GM23248 (cell line): ENCODE data around the gene HEXIM1. TPM values are rescaled to one million over a fixed set of nuclear protein-coding genes. Genes with fewer than 3 reads are reported as not detected.

Source experiments
- DNase-seq: peaks from one replicate; pipeline ENCODE4 v3.0.0-alpha.2; 2015
- H2AFZ ChIP-seq: fragments of 200-600 bp; sonication (generic); 2 replicates; pipeline ENCODE4 v1.6.1; 2016; ENCODE audit warnings: antibody characterized with exemption
- H3F3A ChIP-seq: fragments of 200-600 bp; sonication (generic); 2 replicates; pipeline ENCODE4 v1.6.1; 2016; ENCODE audit warnings: mild to moderate bottlenecking, antibody characterized with exemption, mixed run types; ENCODE audit not compliant: insufficient read depth
- H3K27ac ChIP-seq: fragments of 200-600 bp; sonication (generic); 2 replicates; pipeline ENCODE4 v1.5.1; 2016; ENCODE audit warnings: mild to moderate bottlenecking
- H3K27me3 ChIP-seq: fragments of 200-600 bp; sonication (generic); replicated peaks from 2 replicates; pipeline ENCODE4 v1.6.1; 2016; ENCODE audit warnings: mild to moderate bottlenecking; ENCODE audit not compliant: insufficient read depth
- H3K36me3 ChIP-seq: fragments of 200-600 bp; sonication (generic); 2 replicates; pipeline ENCODE4 v1.6.1; 2016; ENCODE audit warnings: low read depth, mild to moderate bottlenecking
- H3K4me1 ChIP-seq: fragments of 200-600 bp; sonication (generic); 2 replicates; pipeline ENCODE4 v1.6.1; 2016; ENCODE audit warnings: mild to moderate bottlenecking; ENCODE audit not compliant: insufficient read depth
- H3K4me2 ChIP-seq: fragments of 200-600 bp; sonication (generic); one replicate; pipeline ENCODE4 v1.6.1; 2016; ENCODE audit warnings: mild to moderate bottlenecking; ENCODE audit not compliant: unreplicated experiment
- H3K4me3 ChIP-seq: fragments of 200-600 bp; sonication (generic); 2 replicates; pipeline ENCODE4 v1.5.1; 2016; ENCODE audit warnings: mild to moderate bottlenecking
- H3K79me2 ChIP-seq: fragments of 200-600 bp; sonication (generic); 2 replicates; pipeline ENCODE4 v1.6.1; 2016; ENCODE audit warnings: mild to moderate bottlenecking; ENCODE audit not compliant: insufficient read depth
- H3K9ac ChIP-seq: fragments of 200-600 bp; sonication (generic); 2 replicates; pipeline ENCODE4 v1.6.1; 2016; ENCODE audit warnings: mild to moderate bottlenecking
- H3K9me2 ChIP-seq: fragments of 200-600 bp; sonication (generic); 2 replicates; pipeline ENCODE4 v1.6.1; 2016; ENCODE audit warnings: mixed run types, mild to moderate bottlenecking, moderate library complexity; ENCODE audit not compliant: insufficient read depth
- H3K9me3 ChIP-seq: fragments of 200-600 bp; sonication (generic); one replicate; pipeline ENCODE4 v1.6.1; 2017; ENCODE audit warnings: low read depth
- H4K20me1 ChIP-seq: fragments of 200-600 bp; sonication (generic); 2 replicates; pipeline ENCODE4 v1.6.0; 2016; ENCODE audit not compliant: insufficient read depth
- EZH2 ChIP-seq: fragments of 200-600 bp; sonication (generic); IDR thresholded peaks from 2 replicates; pipeline ENCODE4 v1.6.1; 2018; ENCODE audit warnings: antibody characterized with exemption, mild to moderate bottlenecking; ENCODE audit not compliant: insufficient read depth, poor library complexity, severe bottlenecking
- EZH2phosphoT487 ChIP-seq: fragments of 200-600 bp; sonication (generic); IDR thresholded peaks from 2 replicates; pipeline ENCODE4 v1.6.1; 2018; ENCODE audit warnings: antibody characterized with exemption, moderate library complexity, mild to moderate bottlenecking, low read depth; ENCODE audit not compliant: insufficient read depth
- WGBS, 2 experiments: methylation state at CpG; one replicate each; pipeline ENCODE4 v1.1.6; 2015 to 2017; ENCODE audit warnings: low lambda C conversion rate in 2 of 2, low coverage in 1 of 2; ENCODE audit errors: missing lambda C conversion rate in 2 of 2; 5-methylcytosine and 5-hydroxymethylcytosine counted together
- in situ Hi-C: fragments of 300-500 bp; cut with MboI; formaldehyde crosslinking; loops from 2 replicates; pipeline ENCODE4 v1.15.0; 2020
- polyA plus RNA-seq: library from polyadenylated mRNA; unstranded; fragments of >200 nt; fragmentation: Nextera tagmentation; extraction: Ambion mirVana; gene quantifications from 2 replicates; pipeline ENCODE4 v1.2.1, GENCODE V29; 2016
- total RNA-seq: library from RNA; depleted of rRNA; stranded (reverse); fragments of >200 nt; shearing (Covaris generic); gene quantifications from 2 replicates; pipeline ENCODE4 v1.2.3, GENCODE V29; 2014

The HEXIM1 gene
- total and polyA plus RNA-seq, 2 experiments from 2014 or later: 10.6 to 16.2 TPM

GRCh38 chr17:45135978-45136791 lies 12.1 kb upstream of the HEXIM1 start:
- Histone ChIP-seq H3K79me2 (peaks cover 10% of the 10 kb centered on the region; the same call in 1 of the 2 replicates), H3K4me1 (peaks cover 5% of the 10 kb centered on the region; the same call in 1 of the 2 replicates), H3K27ac (no peak overlapping the region), H3K9ac (peak overlapping the region; percentile 75), H3K36me3 (no peaks in the 10 kb centered on the region), H3K9me3 (no peaks in the 10 kb centered on the region), H4K20me1 (no peaks in the 10 kb centered on the region), H3K27me3 (no peaks in the 10 kb centered on the region), H3F3A (no peaks in the 10 kb centered on the region), H3K9me2 (no peaks in the 10 kb centered on the region), H2AFZ (peak overlapping the region; percentile 82), H3K4me2 (peak overlapping the region; percentile 78), H3K4me3 (peak overlapping the region; percentile 78)
- DNase-seq: peak; percentile 62
- in situ Hi-C loops: loop anchor here (5.0 kb wide), 1 partner anchor 61 kb away; no protein-coding TSS in a partner anchor
- no peak for TF ChIP-seq EZH2phosphoT487
- TF ChIP-seq EZH2: no peak
- WGBS, 2 experiments: 34 to 36% methylated on average over 20 to 21 of the region's 21 CpGs

- TF ChIP-seq EZH2phosphoT487 (no peak), EZH2 (no peak)
- Histone ChIP-seq H2AFZ (no peak overlapping the region), H3K4me1 (no peaks in the 10 kb centered on the region), H3K9me3 (no peaks in the 10 kb centered on the region), H3F3A (peaks cover 7% of the 10 kb centered on the region; the same call in 1 of the 2 replicates), H3K9me2 (no peaks in the 10 kb centered on the region), H3K4me2 (no peak overlapping the region), H3K79me2 (peaks cover 1% of the 10 kb centered on the region; the same call in 1 of the 2 replicates), H3K4me3 (no peak overlapping the region), H3K9ac (no peak overlapping the region), H3K36me3 (no peaks in the 10 kb centered on the region), H4K20me1 (no peaks in the 10 kb centered on the region), H3K27me3 (no peaks in the 10 kb centered on the region), H3K27ac (no peak overlapping the region)
- in situ Hi-C loops: loop anchor here (5.0 kb wide), 1 partner anchor 60 kb away; no protein-coding TSS in a partner anchor
- 72 to 76% methylated on average over 10 to 12 of the region's 12 CpGs for WGBS, 2 experiments
- no peak for DNase-seq
Observed at GRCh38 chr17:45136846-45137560, 11.3 kb upstream of the HEXIM1 start.

DNA sequence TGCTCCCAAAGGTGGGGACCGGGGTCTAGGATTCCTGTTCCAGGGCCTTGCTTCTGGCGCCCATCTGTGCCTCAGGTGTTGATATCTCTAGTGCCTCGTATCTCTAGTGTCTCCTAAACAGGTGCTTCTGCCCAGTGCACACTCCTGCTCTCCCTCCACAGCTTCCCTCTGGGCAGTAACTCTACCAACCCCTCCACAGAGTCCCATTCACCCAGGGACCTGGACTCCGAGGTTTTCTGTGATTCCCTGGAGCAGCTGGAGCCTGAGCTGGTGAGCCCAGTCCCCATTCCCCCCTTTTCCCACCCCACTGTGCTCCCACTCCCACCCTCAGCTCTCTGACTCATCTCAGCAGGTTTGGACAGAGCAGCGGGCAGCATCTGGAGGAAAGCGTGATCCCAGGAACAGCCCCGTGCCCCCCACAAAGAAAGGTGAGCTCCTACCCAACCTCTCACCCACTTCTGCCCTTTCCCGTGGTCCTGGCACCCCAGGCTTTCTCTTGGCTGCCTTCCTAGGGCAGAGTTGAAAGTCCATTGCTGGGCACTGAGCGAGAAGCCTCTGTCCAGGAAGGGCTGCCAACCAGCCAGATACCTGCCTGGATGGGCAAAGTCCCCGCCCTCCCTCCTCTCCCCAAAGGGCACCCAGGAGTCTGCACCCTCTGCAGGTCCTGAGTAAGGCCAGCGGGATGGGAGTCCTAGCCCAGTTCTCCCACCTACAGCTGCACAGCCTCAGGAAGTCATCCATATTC lies 10.5 kb upstream of the HEXIM1 start:
- no peaks in the 10 kb centered on the region for H4K20me1 ChIP-seq
- no peak overlapping the region for H3K4me2 ChIP-seq
- H3K9ac ChIP-seq: no peak overlapping the region
- H2AFZ ChIP-seq: no peak overlapping the region
- no peaks in the 10 kb centered on the region for H3K27me3 ChIP-seq
- no peaks in the 10 kb centered on the region for H3K9me2 ChIP-seq
- no peak overlapping the region for H3K4me3 ChIP-seq
- no peaks in the 10 kb centered on the region for H3K36me3 ChIP-seq
- peaks cover 7% of the 10 kb centered on the region; the same call in 1 of the 2 replicates for H3F3A ChIP-seq
- H3K27ac ChIP-seq: no peak overlapping the region
- WGBS, 2 experiments: 80 to 83% methylated on average over 11 of the region's 11 CpGs
- in situ Hi-C loops: loop anchor here (5.0 kb wide), 1 partner anchor 60 kb away; no protein-coding TSS in a partner anchor
- no peaks in the 10 kb centered on the region for H3K79me2 ChIP-seq
- TF ChIP-seq EZH2phosphoT487: no peak
- no peak for TF ChIP-seq EZH2
- no peaks in the 10 kb centered on the region for H3K9me3 ChIP-seq
- no peaks in the 10 kb centered on the region for H3K4me1 ChIP-seq
- DNase-seq: no peak
